AG04450 (cell line): Measurements from ENCODE around the gene ERICH6. TPM values are rescaled to one million over a fixed set of nuclear protein-coding genes. Genes with fewer than 3 reads are reported as not detected.
A peak's percentile ranks its signal among the peaks of the same experiment; 100 is the strongest.
"Not testable (repeated sequence)": the region's sequence is repeated elsewhere in the genome, so short reads cannot be mapped to it uniquely, and the experiment has no call there.

Source experiments
- CTCF ChIA-PET: fragments of 300-600, 350-600 bp; formaldehyde crosslinking; extraction: SDS; loops from one replicate; lab custom pipeline; 2022; ENCODE audit warnings: antibody characterized with exemption, inconsistent platforms; lab: Charles Lee
- POLR2A ChIA-PET: fragments of 350-600 bp; formaldehyde crosslinking; extraction: SDS; loops from one replicate; lab custom pipeline; 2021; ENCODE audit warnings: antibody characterized with exemption, inconsistent platforms; lab: Yijun Ruan, JAX
- DNase-seq: peaks from one replicate; pipeline ENCODE4 v3.0.0-alpha.2; 2011; ENCODE audit warnings: low read depth, low spot score
- H3K27ac ChIP-seq: one replicate; pipeline ENCODE4 v1.5.1; 2012; ENCODE audit warnings: low read depth, low read length, control low read depth
- H3K27me3 ChIP-seq: one replicate; pipeline ENCODE4 v1.6.0; 2012; ENCODE audit warnings: low read length; ENCODE audit not compliant: control insufficient read depth, insufficient read depth
- H3K4me3 ChIP-seq: 2 replicates; pipeline ENCODE4 v1.5.1; 2011; ENCODE audit warnings: mild to moderate bottlenecking, low read depth, low read length, control low read depth
- H3K9me3 ChIP-seq: 2 replicates; pipeline ENCODE4 v1.5.1; 2012; ENCODE audit warnings: low read length; ENCODE audit not compliant: control insufficient read depth, insufficient read depth
- polyA plus RNA-seq: library from polyadenylated mRNA; depleted of rRNA; stranded (reverse); fragments of >200 nt; gene quantifications from 2 replicates; pipeline ENCODE4 v1.2.3, GENCODE V29; 2011
- TF ChIP-seq, protein P1 (sequence below): IDR thresholded peaks from 2 replicates; pipeline ENCODE4 v1.5.1; 2011; ENCODE audit warnings: low read depth, low read length, control low read depth, inconsistent platforms

The ERICH6 gene
- polyA plus RNA-seq, 1 experiment: not detected

DNA sequence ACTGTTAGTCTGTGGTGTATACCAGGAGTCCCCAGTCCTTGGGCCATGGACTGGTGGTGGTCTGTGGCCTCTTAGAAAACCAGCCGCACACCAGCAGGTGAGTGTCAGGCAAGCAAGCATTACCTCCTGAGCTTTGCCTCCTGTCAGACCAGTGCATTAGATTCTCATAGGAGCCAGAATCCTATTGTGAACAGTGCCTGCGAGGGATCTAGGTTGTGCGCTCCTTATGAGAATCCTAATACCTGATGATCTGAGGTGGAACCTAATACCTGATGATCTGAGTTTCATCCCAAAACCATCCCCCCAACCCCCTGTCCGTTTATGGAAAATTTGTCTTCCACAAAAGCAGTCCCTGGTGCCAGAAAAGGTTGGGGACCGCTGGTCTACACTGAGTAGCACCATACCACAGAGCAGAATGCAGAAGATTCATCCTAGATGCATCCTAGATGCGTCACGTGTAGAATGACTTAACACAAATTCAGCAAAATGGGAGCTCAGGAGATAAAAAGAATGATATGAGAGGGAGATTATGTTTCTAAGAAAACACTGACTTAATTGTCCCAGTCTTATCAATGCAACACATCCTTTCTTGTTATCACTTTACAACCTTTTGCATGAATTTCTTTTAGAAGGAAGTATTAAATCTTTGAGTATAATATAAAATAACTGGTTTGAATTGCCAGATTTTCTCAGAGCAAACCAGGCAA is 72.1 kb downstream of the ERICH6 start:
- POLR2A ChIA-PET: no interaction called here
- H3K4me3 ChIP-seq: no peak overlapping the region
- no peaks in the 10 kb centered on the region for H3K9me3 ChIP-seq
- CTCF ChIA-PET: no interaction called here
- no peak overlapping the region for H3K27ac ChIP-seq
- DNase-seq: no peak
- H3K27me3 ChIP-seq: no peaks in the 10 kb centered on the region
- TF ChIP-seq, protein P1, sequence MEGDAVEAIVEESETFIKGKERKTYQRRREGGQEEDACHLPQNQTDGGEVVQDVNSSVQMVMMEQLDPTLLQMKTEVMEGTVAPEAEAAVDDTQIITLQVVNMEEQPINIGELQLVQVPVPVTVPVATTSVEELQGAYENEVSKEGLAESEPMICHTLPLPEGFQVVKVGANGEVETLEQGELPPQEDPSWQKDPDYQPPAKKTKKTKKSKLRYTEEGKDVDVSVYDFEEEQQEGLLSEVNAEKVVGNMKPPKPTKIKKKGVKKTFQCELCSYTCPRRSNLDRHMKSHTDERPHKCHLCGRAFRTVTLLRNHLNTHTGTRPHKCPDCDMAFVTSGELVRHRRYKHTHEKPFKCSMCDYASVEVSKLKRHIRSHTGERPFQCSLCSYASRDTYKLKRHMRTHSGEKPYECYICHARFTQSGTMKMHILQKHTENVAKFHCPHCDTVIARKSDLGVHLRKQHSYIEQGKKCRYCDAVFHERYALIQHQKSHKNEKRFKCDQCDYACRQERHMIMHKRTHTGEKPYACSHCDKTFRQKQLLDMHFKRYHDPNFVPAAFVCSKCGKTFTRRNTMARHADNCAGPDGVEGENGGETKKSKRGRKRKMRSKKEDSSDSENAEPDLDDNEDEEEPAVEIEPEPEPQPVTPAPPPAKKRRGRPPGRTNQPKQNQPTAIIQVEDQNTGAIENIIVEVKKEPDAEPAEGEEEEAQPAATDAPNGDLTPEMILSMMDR: no peak

DNA sequence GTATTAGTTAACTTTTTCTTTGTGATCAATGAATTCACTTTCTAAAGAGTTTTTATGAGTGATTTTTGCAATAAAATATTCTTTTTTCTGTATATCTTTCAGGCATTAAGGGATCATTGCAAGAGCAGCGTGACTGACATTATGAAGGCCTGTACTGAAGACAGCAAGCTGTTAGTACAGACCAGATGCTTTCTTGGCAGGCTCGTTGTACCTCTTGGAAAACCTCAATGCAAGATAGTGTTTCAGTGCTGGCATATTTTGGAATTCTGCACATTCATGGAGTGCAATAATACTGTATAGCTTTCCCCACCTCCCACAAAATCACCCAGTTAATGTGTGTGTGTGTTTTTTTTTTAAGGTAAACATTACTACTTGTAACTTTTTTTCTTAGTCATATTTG is 76.2 kb downstream of the ERICH6 start:
- Histone ChIP-seq H3K4me3 (no peak overlapping the region), H3K9me3 (no peaks in the 10 kb centered on the region), H3K27ac (no peak overlapping the region), H3K27me3 (no peaks in the 10 kb centered on the region)
- ChIA-PET CTCF (no interaction called here), POLR2A (interaction anchor here (0.6 to 1.0 kb wide), 2 partner anchors 76 to 132 kb away, joined by 4 to 5 read pairs; partner anchors contain the start of gene ERICH6)
- DNase-seq: peak; percentile 26
- TF ChIP-seq, protein P1: no peak

DNA sequence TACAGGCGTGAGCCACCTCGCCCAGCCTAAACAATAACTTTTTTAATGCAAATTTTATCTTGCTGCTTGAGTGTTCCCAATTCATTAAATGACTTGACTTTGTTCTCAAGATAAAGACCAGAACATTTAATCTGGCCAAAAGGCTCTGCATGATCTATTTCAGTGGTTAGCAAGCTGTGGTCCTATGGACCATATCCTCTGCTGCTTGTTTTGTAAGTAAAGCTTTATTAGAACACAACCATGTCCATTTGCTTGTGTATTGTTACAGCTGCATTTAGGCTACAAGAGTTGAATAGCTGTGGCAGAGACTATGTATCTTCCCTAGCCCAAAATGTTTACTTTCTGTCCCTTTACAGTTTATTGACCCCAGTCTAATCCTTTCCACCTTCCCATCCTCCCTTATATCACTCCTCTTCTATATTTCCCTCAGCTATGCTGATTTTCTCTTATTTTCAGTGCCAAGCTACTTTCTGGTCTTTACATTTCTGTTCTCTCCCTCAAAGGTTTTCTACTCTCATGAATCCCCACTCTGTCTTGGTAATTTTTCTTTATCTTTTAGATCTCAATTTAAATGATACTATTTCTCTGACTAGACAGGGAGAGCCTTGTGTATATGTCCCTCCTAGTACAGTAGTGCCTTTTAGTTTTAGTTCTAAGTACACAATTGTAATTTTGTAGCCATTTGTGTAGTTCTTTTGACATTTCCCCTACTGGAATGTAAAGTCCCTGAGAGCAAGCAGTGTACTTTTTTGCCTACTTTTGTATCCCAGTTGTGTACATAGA is 77.4 kb downstream of the ERICH6 start:
- ChIA-PET POLR2A (no interaction called here), CTCF (interaction anchor here (0.6 kb wide), 1 partner anchor 9 kb away, joined by 5 read pairs; no protein-coding TSS in a partner anchor)
- Histone ChIP-seq H3K27me3 (no peaks in the 10 kb centered on the region), H3K9me3 (no peaks in the 10 kb centered on the region), H3K4me3 (no peak overlapping the region), H3K27ac (no peak overlapping the region)
- TF ChIP-seq, protein P1: no peak
- no peak for DNase-seq

DNA sequence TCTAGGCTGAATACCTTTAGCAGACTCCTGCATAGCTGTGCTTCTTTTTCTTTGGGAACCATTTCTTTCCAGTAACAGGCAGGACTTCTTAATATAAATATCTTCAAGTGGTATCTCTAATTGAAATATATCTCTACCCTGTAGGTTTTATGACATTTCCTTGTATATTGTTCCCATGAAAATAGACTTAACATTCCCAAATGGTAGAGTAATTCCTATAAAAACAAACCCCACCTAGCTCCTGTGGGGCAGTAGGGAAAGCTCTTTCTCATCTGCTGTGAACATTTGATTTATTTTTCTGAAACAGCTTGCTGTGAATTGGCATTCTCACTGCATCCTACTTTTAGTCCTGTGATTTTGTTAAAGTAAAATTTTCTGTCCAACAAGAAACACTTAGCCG is 79.8 kb downstream of the ERICH6 start:
- DNase-seq: no peak

DNA sequence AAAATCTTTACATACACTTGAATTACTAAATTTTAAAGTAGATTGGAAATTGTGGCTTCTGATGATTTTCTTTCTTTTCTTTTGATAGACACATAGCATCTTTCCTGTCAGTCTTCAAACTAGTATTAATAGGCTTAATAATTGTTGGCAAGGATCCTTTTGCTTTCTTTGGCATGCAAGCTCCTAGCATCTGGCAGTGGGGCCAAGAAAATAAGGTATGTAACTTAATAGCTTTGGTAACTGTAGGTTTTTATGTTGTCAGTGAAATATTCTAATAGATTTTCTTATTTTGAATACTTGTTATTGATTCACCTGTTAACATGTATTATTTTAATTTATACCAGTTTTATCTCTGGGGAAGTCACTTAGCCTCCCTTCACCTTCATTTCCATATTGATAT is 80.8 kb downstream of the ERICH6 start:
- H3K9me3 ChIP-seq, POLR2A ChIA-PET, DNase-seq, H3K27me3 ChIP-seq, CTCF ChIA-PET, H3K27ac ChIP-seq, H3K4me3 ChIP-seq: not testable (repeated sequence)

More for the DNA sequence above, 79.8 kb downstream of the ERICH6 start:
- Histone ChIP-seq H3K9me3 (no peaks in the 10 kb centered on the region), H3K4me3 (no peak overlapping the region), H3K27me3 (no peaks in the 10 kb centered on the region), H3K27ac (no peak overlapping the region)
- ChIA-PET POLR2A (no interaction called here), CTCF (no interaction called here)
- TF ChIP-seq, protein P1: no peak
